ENCODE measurements around the gene HMGN4. TPM values are rescaled to one million over a fixed set of nuclear protein-coding genes. Genes with fewer than 3 reads are reported as not detected.

The HMGN4 gene
- total and polyA plus RNA-seq, 9 of the 15 experiments (the other 6 are each of a cell fraction or from before 2014, with no cell fraction given) = 35.4 to 134 (median 94.1) TPM

DNA sequence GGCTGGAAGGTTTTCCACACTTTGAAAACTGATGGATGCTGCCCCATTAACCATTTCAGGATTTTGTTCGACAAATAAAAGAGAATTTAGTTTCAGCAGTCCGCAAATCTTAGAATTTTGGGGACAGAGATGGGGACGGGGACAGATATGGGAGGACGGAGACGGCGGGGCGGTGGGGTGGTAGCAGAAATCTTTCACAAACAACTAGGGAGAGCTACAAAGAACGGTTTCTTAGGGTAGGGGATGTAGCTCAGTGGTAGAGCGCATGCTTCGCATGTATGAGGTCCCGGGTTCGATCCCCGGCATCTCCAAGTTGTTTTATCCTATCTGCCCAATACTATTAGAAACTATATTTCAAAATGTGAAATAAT lies 15.1 kb downstream of the HMGN4 start (continued):
- TF ChIP-seq, protein P1, sequence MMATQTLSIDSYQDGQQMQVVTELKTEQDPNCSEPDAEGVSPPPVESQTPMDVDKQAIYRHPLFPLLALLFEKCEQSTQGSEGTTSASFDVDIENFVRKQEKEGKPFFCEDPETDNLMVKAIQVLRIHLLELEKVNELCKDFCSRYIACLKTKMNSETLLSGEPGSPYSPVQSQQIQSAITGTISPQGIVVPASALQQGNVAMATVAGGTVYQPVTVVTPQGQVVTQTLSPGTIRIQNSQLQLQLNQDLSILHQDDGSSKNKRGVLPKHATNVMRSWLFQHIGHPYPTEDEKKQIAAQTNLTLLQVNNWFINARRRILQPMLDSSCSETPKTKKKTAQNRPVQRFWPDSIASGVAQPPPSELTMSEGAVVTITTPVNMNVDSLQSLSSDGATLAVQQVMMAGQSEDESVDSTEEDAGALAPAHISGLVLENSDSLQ (IDR thresholded peaks at IDR 0.05) = peak; percentile 35; the same call in 1 of the 2 replicates
- TF ChIP-seq ELF1 (tag; IDR thresholded peaks at IDR 0.05) = no peak
- no peak for TF ChIP-seq HLTF (IDR thresholded peaks at IDR 0.05)
- TF ChIP-seq, protein P2, sequence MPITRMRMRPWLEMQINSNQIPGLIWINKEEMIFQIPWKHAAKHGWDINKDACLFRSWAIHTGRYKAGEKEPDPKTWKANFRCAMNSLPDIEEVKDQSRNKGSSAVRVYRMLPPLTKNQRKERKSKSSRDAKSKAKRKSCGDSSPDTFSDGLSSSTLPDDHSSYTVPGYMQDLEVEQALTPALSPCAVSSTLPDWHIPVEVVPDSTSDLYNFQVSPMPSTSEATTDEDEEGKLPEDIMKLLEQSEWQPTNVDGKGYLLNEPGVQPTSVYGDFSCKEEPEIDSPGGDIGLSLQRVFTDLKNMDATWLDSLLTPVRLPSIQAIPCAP (CRISPR knock-in tag; IDR thresholded peaks at IDR 0.05; ENCODE audit: borderline replicate concordance) = no peak
- TF ChIP-seq ZNF57 (CRISPR knock-in tag; IDR thresholded peaks at IDR 0.05) = no peak
- TF ChIP-seq GABPB1 (CRISPR knock-in tag; IDR thresholded peaks at IDR 0.05) = no peak
- no peak for TF ChIP-seq ZNF354B (CRISPR knock-in tag; IDR thresholded peaks at IDR 0.05)
- TF ChIP-seq ZNF436 (CRISPR knock-in tag; IDR thresholded peaks at IDR 0.05) = no peak
- TF ChIP-seq POLR3A (IDR thresholded peaks at IDR 0.05; ENCODE audit: borderline replicate concordance, extremely low read depth, insufficient read depth, insufficient read length) = peak; percentile 87
- 0 out of 2 replicates have a peak, but pooled peaks have one; percentile 12 for TF ChIP-seq ETV5 (CRISPR knock-in tag; IDR thresholded peaks at IDR 0.05; ENCODE audit: low read depth)
- TF ChIP-seq RB1 (IDR thresholded peaks at IDR 0.05; ENCODE audit: low read depth) = peak; percentile 69; the same call in 1 of the 2 replicates
- TF ChIP-seq, protein P3, sequence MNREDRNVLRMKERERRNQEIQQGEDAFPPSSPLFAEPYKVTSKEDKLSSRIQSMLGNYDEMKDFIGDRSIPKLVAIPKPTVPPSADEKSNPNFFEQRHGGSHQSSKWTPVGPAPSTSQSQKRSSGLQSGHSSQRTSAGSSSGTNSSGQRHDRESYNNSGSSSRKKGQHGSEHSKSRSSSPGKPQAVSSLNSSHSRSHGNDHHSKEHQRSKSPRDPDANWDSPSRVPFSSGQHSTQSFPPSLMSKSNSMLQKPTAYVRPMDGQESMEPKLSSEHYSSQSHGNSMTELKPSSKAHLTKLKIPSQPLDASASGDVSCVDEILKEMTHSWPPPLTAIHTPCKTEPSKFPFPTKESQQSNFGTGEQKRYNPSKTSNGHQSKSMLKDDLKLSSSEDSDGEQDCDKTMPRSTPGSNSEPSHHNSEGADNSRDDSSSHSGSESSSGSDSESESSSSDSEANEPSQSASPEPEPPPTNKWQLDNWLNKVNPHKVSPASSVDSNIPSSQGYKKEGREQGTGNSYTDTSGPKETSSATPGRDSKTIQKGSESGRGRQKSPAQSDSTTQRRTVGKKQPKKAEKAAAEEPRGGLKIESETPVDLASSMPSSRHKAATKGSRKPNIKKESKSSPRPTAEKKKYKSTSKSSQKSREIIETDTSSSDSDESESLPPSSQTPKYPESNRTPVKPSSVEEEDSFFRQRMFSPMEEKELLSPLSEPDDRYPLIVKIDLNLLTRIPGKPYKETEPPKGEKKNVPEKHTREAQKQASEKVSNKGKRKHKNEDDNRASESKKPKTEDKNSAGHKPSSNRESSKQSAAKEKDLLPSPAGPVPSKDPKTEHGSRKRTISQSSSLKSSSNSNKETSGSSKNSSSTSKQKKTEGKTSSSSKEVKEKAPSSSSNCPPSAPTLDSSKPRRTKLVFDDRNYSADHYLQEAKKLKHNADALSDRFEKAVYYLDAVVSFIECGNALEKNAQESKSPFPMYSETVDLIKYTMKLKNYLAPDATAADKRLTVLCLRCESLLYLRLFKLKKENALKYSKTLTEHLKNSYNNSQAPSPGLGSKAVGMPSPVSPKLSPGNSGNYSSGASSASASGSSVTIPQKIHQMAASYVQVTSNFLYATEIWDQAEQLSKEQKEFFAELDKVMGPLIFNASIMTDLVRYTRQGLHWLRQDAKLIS (CRISPR knock-in tag; IDR thresholded peaks at IDR 0.05) = no peak
- TF ChIP-seq BRD4 (IDR thresholded peaks at IDR 0.05) = peak; percentile 92; the same call in 1 of the 2 replicates
- TF ChIP-seq ZNF316 (IDR thresholded peaks at IDR 0.05) = no peak
- TF ChIP-seq ZNF444 (CRISPR knock-in tag; IDR thresholded peaks at IDR 0.05) = no peak
- no peak for TF ChIP-seq RBM15 (IDR thresholded peaks at IDR 0.05; ENCODE audit: insufficient read depth, low read length)
- TF ChIP-seq THRAP3 (IDR thresholded peaks at IDR 0.05; ENCODE audit: borderline replicate concordance) = no peak
- TF ChIP-seq FOXJ3 (CRISPR knock-in tag; IDR thresholded peaks at IDR 0.05) = no peak
- TF ChIP-seq ZNF707 (CRISPR knock-in tag; conservative IDR thresholded peaks at IDR 0.05) = no peak
- TF ChIP-seq NFYB (IDR thresholded peaks at IDR 0.05; ENCODE audit: extremely low read depth, insufficient read length) = no peak
- TF ChIP-seq CBX3 (IDR thresholded peaks at IDR 0.05; ENCODE audit: borderline replicate concordance in 1 of 2, low read length in 2 of 2) = peak in 1 of 2 experiments; percentile 36; a peak in 1 of 3 replicates
- no peak for TF ChIP-seq HDAC3 (IDR thresholded peaks at IDR 0.05; ENCODE audit: borderline replicate concordance, partially characterized antibody)
- TF ChIP-seq FOXA3 (CRISPR knock-in tag; conservative IDR thresholded peaks at IDR 0.05 in 1 of 2, IDR thresholded peaks at IDR 0.05 in 1 of 2) = no peak
- TF ChIP-seq ZNF75A (CRISPR knock-in tag; IDR thresholded peaks at IDR 0.05) = no peak
- TF ChIP-seq SMAD1 (IDR thresholded peaks at IDR 0.05; ENCODE audit: low read depth, low read length, partially characterized antibody) = no peak
- no peak for TF ChIP-seq ZNF76 (CRISPR knock-in tag; IDR thresholded peaks at IDR 0.05; ENCODE audit: borderline replicate concordance)

All from K562 (cell line).